GM12878 (cell line): ENCODE results near the gene SEC24D. TPM values are rescaled to one million over a fixed set of nuclear protein-coding genes. Genes with fewer than 3 reads are reported as not detected.

Experiments used
- CHD4 ChIP-seq: fragments of 200-600 bp; sonication (generic); IDR thresholded peaks from 2 replicates; pipeline ENCODE4 v1.6.1; 2016; ENCODE audit warnings: mild to moderate bottlenecking
- CREM ChIP-seq: IDR thresholded peaks from 2 replicates; pipeline ENCODE4 v1.6.1; 2014; ENCODE audit warnings: antibody characterized with exemption, low read depth
- CUX1 ChIP-seq: IDR thresholded peaks from 2 replicates; pipeline ENCODE4 v1.6.1; 2012; ENCODE audit warnings: improper control_type of control experiment, low read depth, low read length; ENCODE audit not compliant: insufficient replicate concordance
- MYB ChIP-seq: fragments of 150-350 bp; IDR thresholded peaks from 2 replicates; pipeline ENCODE4 v1.6.1; 2014; ENCODE audit warnings: mild to moderate bottlenecking, low read depth, low read length, borderline replicate concordance
- NFYB ChIP-seq: IDR thresholded peaks from 2 replicates; pipeline ENCODE4 v1.6.1; 2011; ENCODE audit warnings: low read depth, mild to moderate bottlenecking, low read length, improper control_type of control experiment, moderate library complexity; ENCODE audit not compliant: insufficient read depth
- SMAD1 ChIP-seq: fragments of 450-650 bp; IDR thresholded peaks from 2 replicates; pipeline ENCODE4 v1.6.1; 2018; ENCODE audit warnings: mild to moderate bottlenecking, low read depth; ENCODE audit not compliant: partially characterized antibody
- SMC3 ChIP-seq: IDR thresholded peaks from 2 replicates; pipeline ENCODE4 v1.6.1; 2011; ENCODE audit warnings: low read length, improper control_type of control experiment, borderline replicate concordance
- polyA plus RNA-seq, 11 experiments: library from polyadenylated mRNA; depleted of rRNA in 4 of 11; unstranded in 6 of 11; stranded (reverse) in 5 of 11; fragments of >200 nt; fragmentation: Nextera tagmentation in 4 of 11; fragmentation: Illumina TruSeq in 1 of 11; extraction: Ambion mirVana in 4 of 11; extraction: Trizol in 1 of 11; gene quantifications; 1 replicate in 1 of 11; 2 replicates in 10 of 11; pipeline versions ENCODE4 v1.2.1 to v1.2.3, GENCODE V29; 2011 to 2016; ENCODE audit warnings: inconsistent platforms in 2 of 11, missing spikeins in 2 of 11, low read depth in 1 of 11
- total RNA-seq, 4 experiments: library from RNA; depleted of rRNA in 3 of 4; stranded (reverse); fragments of >200 nt in 3 of 4; fragmentation: Illumina TruSeq in 1 of 4; extraction: Trizol in 1 of 4; gene quantifications; 2 replicates each; pipeline versions ENCODE4 v1.2.1 to v1.2.3, GENCODE V29; 2013 to 2021

SEC24D gene
- total and polyA plus RNA-seq, 10 of the 15 experiments (the other 5 are each of a cell fraction or from before 2014, with no cell fraction given), result 12.8 to 61.9 (median 25.6) TPM

- no peak for TF ChIP-seq CUX1
- TF ChIP-seq CHD4, result no peak
- no peak for TF ChIP-seq CREM
- no peak for TF ChIP-seq SMC3
- TF ChIP-seq NFYB, result no peak
- no peak for TF ChIP-seq SMAD1
- TF ChIP-seq MYB, result no peak
Measured at GRCh38 chr4:118776157-118776954, 59.6 kb downstream of the SEC24D start (continued).
